ENCODE data around the gene RNU2-1.
"Not testable (repeated sequence)": the region's sequence is repeated elsewhere in the genome, so short reads cannot be mapped to it uniquely, and the experiment has no call there.

Gene RNU2-1

GRCh38 chr17:43233877-43234276, at the start of gene RNU2-1:
Gene RNU2-1, minus strand, starts transcription at chr17:43233977.
- in situ Hi-C loops (cut with HindIII; ENCODE audit: low sequenced_read_pairs): not testable (repeated sequence)

GRCh38 chr17:43272914-43273313, 39.1 kb upstream of the RNU2-1 start:
- in situ Hi-C loops (cut with HindIII; ENCODE audit: low sequenced_read_pairs): not testable (repeated sequence)

GRCh38 chr17:43272483-43272882, 38.7 kb upstream of the RNU2-1 start:
- in situ Hi-C loops (cut with HindIII; ENCODE audit: low sequenced_read_pairs): not testable (repeated sequence)

- in situ Hi-C loops (cut with HindIII; ENCODE audit: low sequenced_read_pairs): not testable (repeated sequence)
These were observed 37.1 kb upstream of the RNU2-1 start for GRCh38 chr17:43270552-43271504.

- in situ Hi-C loops (cut with HindIII; ENCODE audit: low sequenced_read_pairs): not testable (repeated sequence)
These were observed 12.7 kb upstream of the RNU2-1 start for GRCh38 chr17:43246456-43246855.

- in situ Hi-C loops (cut with HindIII; ENCODE audit: low sequenced_read_pairs): not testable (repeated sequence)
These were observed 7.0 kb upstream of the RNU2-1 start for GRCh38 chr17:43240596-43241352.

- in situ Hi-C loops (cut with HindIII; ENCODE audit: low sequenced_read_pairs): not testable (repeated sequence)
These were observed 5.8 kb upstream of the RNU2-1 start for GRCh38 chr17:43239597-43239996.

GRCh38 chr17:43233263-43233662, 514 bp downstream of the RNU2-1 start:
- in situ Hi-C loops (cut with HindIII; ENCODE audit: low sequenced_read_pairs): not testable (repeated sequence)

- in situ Hi-C loops (cut with HindIII; ENCODE audit: low sequenced_read_pairs): not testable (repeated sequence)
These were observed 1.6 kb downstream of the RNU2-1 start for GRCh38 chr17:43232021-43232699.

- in situ Hi-C loops (cut with HindIII; ENCODE audit: low sequenced_read_pairs): not testable (repeated sequence)
These were observed 2.4 kb downstream of the RNU2-1 start for GRCh38 chr17:43231205-43232020.

- in situ Hi-C loops (cut with HindIII; ENCODE audit: low sequenced_read_pairs): not testable (repeated sequence)
These were observed 5.6 kb downstream of the RNU2-1 start, which contains the start of gene CCDC200 for GRCh38 chr17:43228020-43228782. Gene CCDC200, minus strand, starts transcription at chr17:43228623. Its CDS starts 69 bp downstream, at chr17:43228554.

GRCh38 chr17:43226393-43226792, 7.4 kb downstream of the RNU2-1 start:
- in situ Hi-C loops (cut with HindIII; ENCODE audit: low sequenced_read_pairs): no loop called here

- in situ Hi-C loops (cut with HindIII; ENCODE audit: low sequenced_read_pairs): no loop called here
These were observed 9.6 kb downstream of the RNU2-1 start for GRCh38 chr17:43224146-43224705.

- in situ Hi-C loops (cut with HindIII; ENCODE audit: low sequenced_read_pairs): no loop called here
These were observed 13.2 kb downstream of the RNU2-1 start for GRCh38 chr17:43220511-43221125.

GRCh38 chr17:43219746-43220380, 13.9 kb downstream of the RNU2-1 start:
- in situ Hi-C loops (cut with HindIII; ENCODE audit: low sequenced_read_pairs): no loop called here

GRCh38 chr17:43219001-43219400, 14.8 kb downstream of the RNU2-1 start:
- in situ Hi-C loops (cut with HindIII; ENCODE audit: low sequenced_read_pairs): no loop called here

- in situ Hi-C loops (cut with HindIII; ENCODE audit: low sequenced_read_pairs): no loop called here
These were observed 16.1 kb downstream of the RNU2-1 start for GRCh38 chr17:43217614-43218087.

Data from DLD1 (cell line).